Measurements from ENCODE around the gene EXT2.

Gene EXT2

DNA sequence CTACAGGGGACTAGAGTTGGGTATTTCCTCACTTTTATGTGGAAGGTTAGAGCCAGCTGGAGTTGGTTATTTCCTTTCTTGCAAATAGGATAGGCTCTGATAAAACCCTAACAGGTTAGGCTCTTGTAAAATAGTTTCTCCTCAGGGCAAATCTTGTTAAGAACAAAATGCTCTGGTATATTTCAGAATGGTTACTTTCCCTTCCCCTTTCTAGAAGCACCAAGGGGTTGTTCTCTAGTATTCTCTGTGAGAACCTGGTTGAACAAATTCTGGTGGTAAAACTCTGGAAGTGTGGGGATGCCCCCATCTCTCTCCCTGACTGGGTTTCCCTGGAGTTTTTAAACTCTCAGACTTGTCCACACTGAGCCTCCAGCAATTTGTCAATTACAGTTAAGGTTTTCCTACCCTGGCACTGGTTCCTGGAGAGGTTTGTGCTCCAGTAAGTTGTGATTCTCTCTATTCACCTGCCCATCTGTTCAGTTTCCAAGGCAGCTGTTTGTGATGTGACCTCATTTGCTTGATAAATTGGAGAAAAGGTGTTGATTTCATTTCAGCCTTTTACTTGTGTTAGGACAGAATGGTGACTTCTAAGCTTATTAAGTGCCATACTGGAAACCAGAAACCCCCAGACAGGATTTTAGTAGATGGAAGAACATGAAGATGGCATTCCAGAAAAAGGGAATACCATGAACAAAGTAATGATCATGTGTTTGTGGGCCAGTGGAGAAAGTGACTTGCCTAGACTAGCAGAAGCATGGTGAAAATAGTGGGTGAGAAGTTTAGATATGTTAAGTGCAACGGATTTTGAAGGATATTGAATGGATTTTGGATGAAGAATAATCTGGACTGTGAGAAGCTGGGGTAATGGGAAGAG, 64.6 kb downstream of the EXT2 start:
- TF ChIP-seq Cebpa-rat (IDR thresholded peaks at IDR 0.05), result no peak
- peaks cover 0 to 8% (median 0%) of the 10 kb centered on the region in 11 experiments; a peak in 2 of 22 replicates for H4K20me1 ChIP-seq
- H3K9ac ChIP-seq, result no peak overlapping the region
- H3K4me1 ChIP-seq, result peaks cover 0 to 6% (median 0%) of the 10 kb centered on the region in 10 experiments; a peak in 1 of 20 replicates
- H3K4me3 ChIP-seq, result no peak overlapping the region
- no peak overlapping the region for H3K27ac ChIP-seq
- H3K27me3 ChIP-seq, result no peaks in the 10 kb centered on the region
- H3K9me3 ChIP-seq (replicated peaks in 1 of 11), result peaks cover 18 to 24% (median 19%) of the 10 kb centered on the region in 11 experiments
- H3K4me2 ChIP-seq, result no peak overlapping the region; a peak in 1 of 22 replicates
- peaks cover 19 to 54% (median 26%) of the 10 kb centered on the region in 11 experiments for H3K36me3 ChIP-seq

DNA sequence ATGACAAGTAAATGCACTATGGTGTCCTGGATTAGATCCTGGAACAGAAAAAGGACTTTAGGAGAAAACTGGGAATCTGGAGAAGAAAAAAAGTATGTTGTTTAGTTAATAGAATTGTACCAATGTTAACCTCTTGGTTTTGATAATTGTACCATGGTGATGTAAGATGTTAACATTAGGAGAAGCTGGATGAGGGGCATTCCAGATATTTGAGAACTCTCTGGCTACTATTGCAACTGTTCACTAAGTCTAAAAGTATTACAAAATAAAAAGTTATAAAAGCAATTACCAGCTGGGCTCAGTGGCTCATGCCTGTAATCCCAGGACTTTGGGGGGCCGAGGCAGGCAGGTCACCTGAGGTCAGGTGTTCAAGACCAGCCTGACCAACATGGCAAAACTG, 66.5 kb downstream of the EXT2 start:
- Histone ChIP-seq H3K9me3 (replicated peaks in 1 of 11) (peaks cover 13 to 20% (median 14%) of the 10 kb centered on the region in 11 experiments), H3K36me3 (peaks cover 13 to 46% (median 18%) of the 10 kb centered on the region in 11 experiments), H3K4me3 (no peak overlapping the region), H3K27ac (no peak overlapping the region), H3K4me1 (peaks cover 0 to 6% (median 0%) of the 10 kb centered on the region in 10 experiments; a peak in 1 of 20 replicates), H3K27me3 (no peaks in the 10 kb centered on the region), H3K9ac (no peak overlapping the region), H4K20me1 (peaks cover 0 to 10% (median 0%) of the 10 kb centered on the region in 11 experiments; a peak in 1 of 22 replicates), H3K4me2 (no peak overlapping the region)
- TF ChIP-seq Cebpa-rat (IDR thresholded peaks at IDR 0.05), result no peak

DNA sequence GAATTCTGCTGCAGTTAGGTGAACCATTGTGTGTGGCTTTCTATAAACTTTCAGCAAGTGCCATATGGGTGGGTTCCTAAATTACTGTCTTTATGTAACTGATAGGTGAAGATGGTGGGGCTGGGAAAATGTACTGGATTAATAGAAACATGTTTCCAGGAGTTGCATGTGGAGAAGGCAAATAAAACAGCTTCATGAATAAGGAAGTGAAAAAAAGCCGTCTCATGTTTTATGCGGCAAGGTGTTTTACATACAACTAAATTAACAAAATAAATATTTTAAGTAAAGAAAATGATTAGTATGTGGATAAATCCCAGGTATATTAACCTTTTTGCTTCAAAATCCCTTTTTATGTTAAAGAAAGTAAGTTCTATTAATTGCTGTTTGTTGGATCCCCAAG, 67.2 kb downstream of the EXT2 start:
- Histone ChIP-seq H3K36me3 (peaks cover 6 to 39% (median 11%) of the 10 kb centered on the region in 11 experiments), H3K27me3 (no peaks in the 10 kb centered on the region), H4K20me1 (peaks cover 0 to 14% (median 0%) of the 10 kb centered on the region in 11 experiments; a peak in 1 of 22 replicates), H3K4me1 (peaks cover 0 to 6% (median 0%) of the 10 kb centered on the region in 10 experiments; a peak in 1 of 20 replicates), H3K4me2 (no peak overlapping the region), H3K27ac (no peak overlapping the region), H3K9ac (no peak overlapping the region), H3K9me3 (replicated peaks in 1 of 11) (peaks cover 6 to 14% (median 7%) of the 10 kb centered on the region in 11 experiments), H3K4me3 (no peak overlapping the region)
- no peak for TF ChIP-seq Cebpa-rat (IDR thresholded peaks at IDR 0.05)

DNA sequence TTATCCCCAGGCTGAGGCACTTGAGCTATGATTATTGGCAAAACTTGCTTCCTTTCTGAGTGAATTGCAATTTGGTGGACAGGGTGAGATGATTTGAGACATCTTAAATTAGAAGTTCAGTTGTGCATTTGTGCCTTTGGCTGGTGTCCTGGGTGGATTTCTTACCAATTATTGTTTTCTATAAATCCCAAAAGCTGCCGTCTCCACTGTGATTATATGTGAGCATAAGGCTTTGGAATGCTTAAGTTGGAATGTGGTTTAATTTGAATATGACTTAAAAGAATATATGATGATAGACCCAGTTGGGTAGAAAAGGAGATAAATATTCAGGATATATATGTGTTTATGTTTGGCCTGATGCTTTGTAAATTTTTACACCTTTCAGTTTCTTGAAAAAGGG, 70.0 kb downstream of the EXT2 start:
- TF ChIP-seq Cebpa-rat (IDR thresholded peaks at IDR 0.05), result no peak

DNA sequence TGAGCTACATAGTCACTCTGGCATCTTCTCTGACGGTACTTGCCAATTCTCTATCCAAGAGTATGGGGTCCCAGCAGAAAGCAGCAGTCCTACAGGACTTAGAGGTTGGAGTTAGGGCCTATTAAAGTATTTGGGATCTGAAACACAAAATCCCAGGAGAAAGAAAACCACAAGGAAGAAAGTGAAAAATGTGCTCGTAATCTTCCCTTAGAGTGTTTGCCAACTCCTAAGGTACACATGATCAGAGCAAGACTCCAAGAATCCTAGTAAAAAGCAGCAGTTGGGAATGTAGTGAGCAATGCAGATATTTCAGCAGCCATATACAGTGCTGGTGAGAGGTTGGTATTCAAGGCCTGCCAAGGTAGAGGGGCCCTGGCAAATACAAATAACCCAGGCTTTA, 71.6 kb downstream of the EXT2 start:
- Histone ChIP-seq H3K4me2 (no peak overlapping the region), H3K9me3 (replicated peaks in 1 of 11) (no peaks in the 10 kb centered on the region), H3K4me3 (no peak overlapping the region), H3K27ac (no peak overlapping the region), H4K20me1 (peaks cover 0 to 6% (median 0%) of the 10 kb centered on the region in 11 experiments; a peak in 1 of 22 replicates), H3K27me3 (no peaks in the 10 kb centered on the region), H3K4me1 (no peaks in the 10 kb centered on the region), H3K9ac (no peak overlapping the region), H3K36me3 (peaks cover 0 to 18% (median 8%) of the 10 kb centered on the region in 11 experiments; a peak in 14 of 22 replicates)
- no peak for TF ChIP-seq Cebpa-rat (IDR thresholded peaks at IDR 0.05)

More for the DNA sequence above, 70.0 kb downstream of the EXT2 start:
- Histone ChIP-seq H3K4me2 (no peak overlapping the region), H3K9me3 (replicated peaks in 1 of 11) (no peaks in the 10 kb centered on the region), H3K4me3 (no peak overlapping the region), H3K27ac (no peak overlapping the region), H3K27me3 (no peaks in the 10 kb centered on the region), H3K4me1 (no peaks in the 10 kb centered on the region), H3K9ac (no peak overlapping the region), H4K20me1 (peaks cover 0 to 14% (median 0%) of the 10 kb centered on the region in 11 experiments; a peak in 1 of 22 replicates), H3K36me3 (peaks cover 0 to 17% (median 0%) of the 10 kb centered on the region in 11 experiments; a peak in 3 of 22 replicates)

DNA sequence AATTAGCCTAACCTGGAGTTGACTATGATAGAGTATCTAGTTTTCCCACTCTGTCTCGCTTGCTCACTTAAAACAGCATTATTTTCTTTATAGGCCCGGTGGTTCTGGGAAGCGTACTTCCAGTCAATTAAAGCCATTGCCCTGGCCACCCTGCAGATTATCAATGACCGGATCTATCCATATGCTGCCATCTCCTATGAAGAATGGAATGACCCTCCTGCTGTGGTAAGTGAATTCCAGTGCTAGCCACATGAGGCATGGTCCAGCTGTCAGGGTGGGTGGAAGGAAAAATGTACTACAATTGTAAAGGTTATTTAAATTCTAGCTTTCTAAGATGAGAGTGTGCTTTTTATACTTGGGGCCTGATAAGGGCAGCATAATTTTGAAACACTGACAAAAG, 76.0 kb downstream of the EXT2 start:
- no peaks in the 10 kb centered on the region for H3K27me3 ChIP-seq
- peaks cover 0 to 2% (median 1%) of the 10 kb centered on the region in 10 experiments; a peak in 7 of 20 replicates for H3K4me1 ChIP-seq
- no peak overlapping the region for H3K4me2 ChIP-seq
- TF ChIP-seq Cebpa-rat (IDR thresholded peaks at IDR 0.05), result no peak
- H3K36me3 ChIP-seq, result peaks cover 8 to 39% (median 25%) of the 10 kb centered on the region in 11 experiments; a peak in 21 of 22 replicates
- no peaks in the 10 kb centered on the region for H3K9me3 ChIP-seq (replicated peaks in 1 of 11)
- no peak overlapping the region for H3K27ac ChIP-seq
- H3K4me3 ChIP-seq, result no peak overlapping the region
- 0 out of 22 replicates have a peak, but pooled peaks cover 0 to 6% (median 0%) of the 10 kb centered on the region in 11 experiments for H4K20me1 ChIP-seq
- H3K9ac ChIP-seq, result no peak overlapping the region

DNA sequence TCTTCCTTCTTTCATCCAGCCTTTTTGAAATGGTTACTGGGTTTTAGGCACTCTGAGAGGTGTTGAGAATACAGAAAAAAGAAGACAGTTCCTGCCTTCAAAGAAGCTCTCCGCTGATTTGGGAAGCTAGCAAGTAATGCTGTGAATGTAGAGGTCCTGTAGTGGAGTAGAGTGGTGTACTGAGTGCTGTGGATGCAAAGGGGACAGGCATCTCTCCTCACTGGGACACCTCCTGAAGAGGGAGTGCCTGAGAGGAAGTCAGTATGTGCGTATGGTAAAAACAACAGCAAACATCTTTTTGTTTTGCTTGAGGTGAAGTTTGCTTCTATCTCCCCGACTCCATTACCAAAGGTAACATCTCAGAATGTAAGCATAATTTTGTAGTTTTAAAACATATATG, 77.5 kb downstream of the EXT2 start:
- H3K4me3 ChIP-seq, result no peak overlapping the region
- no peak overlapping the region for H3K27ac ChIP-seq
- no peaks in the 10 kb centered on the region for H3K9me3 ChIP-seq (replicated peaks in 1 of 11)
- peaks cover 4 to 16% (median 15%) of the 10 kb centered on the region in 10 experiments; a peak in 18 of 20 replicates for H3K4me1 ChIP-seq
- no peak overlapping the region for H3K4me2 ChIP-seq
- H3K36me3 ChIP-seq, result peaks cover 8 to 35% (median 25%) of the 10 kb centered on the region in 11 experiments; a peak in 21 of 22 replicates
- peaks cover 0 to 2% (median 0%) of the 10 kb centered on the region in 11 experiments; a peak in 1 of 22 replicates for H4K20me1 ChIP-seq
- H3K9ac ChIP-seq, result no peak overlapping the region
- no peaks in the 10 kb centered on the region for H3K27me3 ChIP-seq
- no peak for TF ChIP-seq Cebpa-rat (IDR thresholded peaks at IDR 0.05)

DNA sequence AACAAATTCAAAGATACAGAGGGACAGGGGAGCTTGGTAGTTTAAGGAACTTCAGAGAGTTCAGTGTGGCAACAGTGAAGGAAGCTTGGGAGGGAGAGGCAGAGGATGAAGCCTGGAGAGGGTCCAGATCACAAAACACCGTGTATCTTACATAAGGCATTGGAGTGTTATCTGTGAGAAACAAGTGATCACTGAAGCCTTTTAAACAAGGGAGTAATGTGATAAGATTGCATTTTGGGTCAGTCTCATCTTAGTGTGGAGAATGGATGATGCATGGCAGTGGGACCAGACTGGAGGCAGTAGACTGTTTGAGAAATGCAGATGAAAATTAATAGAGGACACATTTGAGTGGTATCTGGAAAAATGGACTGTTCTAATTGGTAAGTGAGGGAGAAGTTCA, 79.4 kb downstream of the EXT2 start:
- Histone ChIP-seq H3K4me1 (peaks cover 9 to 32% (median 25%) of the 10 kb centered on the region in 10 experiments; a peak in 18 of 20 replicates), H3K4me3 (no peak overlapping the region), H3K36me3 (peaks cover 8 to 35% (median 25%) of the 10 kb centered on the region in 11 experiments; a peak in 21 of 22 replicates), H3K27ac (no peak overlapping the region), H3K27me3 (no peaks in the 10 kb centered on the region), H3K9me3 (replicated peaks in 1 of 11) (no peaks in the 10 kb centered on the region), H4K20me1 (peaks cover 0 to 6% (median 0%) of the 10 kb centered on the region in 11 experiments; a peak in 1 of 22 replicates), H3K4me2 (no peak overlapping the region), H3K9ac (no peak overlapping the region)
- no peak for TF ChIP-seq Cebpa-rat (IDR thresholded peaks at IDR 0.05)

All from BLaER1 treated with 17β-estradiol and CSF1 and Interleukin-3, amounts not matched to agents 10 nM and 100 nM (cell line).